AG09309 (cell line): ENCODE data around the gene OSER1.

Experiments
- DNase-seq: peaks from one replicate; pipeline ENCODE4 v3.0.0-alpha.2; 2010; ENCODE audit warnings: low read depth
- H3K4me3 ChIP-seq: 2 replicates; pipeline ENCODE4 v1.5.1; 2011; ENCODE audit warnings: mild to moderate bottlenecking, low read depth, low read length, moderate library complexity; ENCODE audit not compliant: control insufficient read depth
- CTCF ChIP-seq: IDR thresholded peaks from 2 replicates; pipeline ENCODE4 v1.5.1; 2011; ENCODE audit warnings: mild to moderate bottlenecking, low read depth, low read length, inconsistent platforms; ENCODE audit not compliant: insufficient read depth, control insufficient read depth; ENCODE audit errors: missing control alignments

The OSER1 gene

DNA sequence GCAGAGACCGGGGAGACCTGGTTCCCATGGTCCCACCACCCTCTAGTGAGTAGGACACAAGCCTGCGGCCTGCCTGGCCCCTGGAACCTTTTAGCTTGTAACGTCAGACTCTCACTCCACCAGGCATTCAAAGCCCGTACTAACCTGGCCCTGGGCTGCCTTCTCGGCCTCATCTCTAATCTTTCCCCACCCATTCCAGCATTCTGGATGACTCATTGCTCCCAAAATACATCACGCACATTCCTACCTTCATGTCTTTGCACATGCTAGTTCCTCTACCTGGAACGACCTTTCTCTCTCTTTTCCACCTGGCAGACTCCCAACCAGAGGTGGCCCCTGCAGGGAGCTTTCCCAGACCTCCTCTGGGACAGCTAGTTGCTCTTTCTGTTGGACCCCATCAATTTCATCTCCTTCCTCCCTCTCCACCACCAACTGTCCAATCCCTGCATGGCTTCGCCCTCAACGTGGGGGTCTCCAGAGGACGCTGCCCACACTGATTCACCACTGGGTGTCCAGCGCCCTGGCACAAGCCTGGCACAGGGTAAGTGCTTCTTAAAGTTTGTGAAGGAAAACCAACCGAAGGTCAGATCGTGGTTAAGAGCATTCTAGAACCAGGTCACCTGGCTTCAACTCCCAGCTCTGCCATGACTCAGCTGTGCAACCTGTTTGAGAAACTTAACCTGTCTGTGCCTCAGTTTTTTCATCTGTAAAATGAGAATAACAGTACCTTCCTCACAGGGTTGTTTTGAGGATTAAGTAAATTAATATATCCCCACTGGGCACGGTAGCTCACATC is 58.8 kb downstream of the OSER1 start:
- no peak overlapping the region for H3K4me3 ChIP-seq
- no peak for TF ChIP-seq CTCF
- no peak for DNase-seq

- no peak for TF ChIP-seq CTCF
- H3K4me3 ChIP-seq = no peak overlapping the region
- no peak for DNase-seq
Observed at GRCh38 chr20:44146272-44146671, 64.3 kb downstream of the OSER1 start.
